LNCAP (cell line): Measurements from ENCODE around the gene ARHGAP15.

ENCODE experiments used
- TF ChIP-seq, protein P1 (sequence below): fragments of 450-650 bp; IDR thresholded peaks from 2 replicates; pipeline ENCODE4 v1.5.1; 2017; ENCODE audit warnings: mild to moderate bottlenecking

ARHGAP15 gene

DNA sequence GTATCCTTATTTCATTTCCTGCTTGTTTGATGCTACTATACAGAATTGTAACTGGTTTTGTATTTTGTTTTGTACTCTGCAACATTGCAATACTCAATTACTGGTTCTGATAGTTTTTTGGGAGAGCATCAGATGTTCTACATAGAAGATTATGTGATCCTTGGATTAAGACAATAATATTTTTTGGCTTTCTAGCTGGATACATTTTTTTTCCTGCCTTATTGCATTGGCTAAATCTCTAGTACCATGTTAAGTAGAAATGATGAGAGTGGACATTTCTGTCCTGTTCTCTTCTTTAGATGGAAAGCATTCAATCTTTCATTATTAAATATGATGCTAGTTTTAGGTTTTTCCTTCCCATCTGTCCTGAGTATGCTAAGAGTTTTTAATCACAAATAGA, 523.5 kb downstream of the ARHGAP15 start:
- TF ChIP-seq, protein P1, sequence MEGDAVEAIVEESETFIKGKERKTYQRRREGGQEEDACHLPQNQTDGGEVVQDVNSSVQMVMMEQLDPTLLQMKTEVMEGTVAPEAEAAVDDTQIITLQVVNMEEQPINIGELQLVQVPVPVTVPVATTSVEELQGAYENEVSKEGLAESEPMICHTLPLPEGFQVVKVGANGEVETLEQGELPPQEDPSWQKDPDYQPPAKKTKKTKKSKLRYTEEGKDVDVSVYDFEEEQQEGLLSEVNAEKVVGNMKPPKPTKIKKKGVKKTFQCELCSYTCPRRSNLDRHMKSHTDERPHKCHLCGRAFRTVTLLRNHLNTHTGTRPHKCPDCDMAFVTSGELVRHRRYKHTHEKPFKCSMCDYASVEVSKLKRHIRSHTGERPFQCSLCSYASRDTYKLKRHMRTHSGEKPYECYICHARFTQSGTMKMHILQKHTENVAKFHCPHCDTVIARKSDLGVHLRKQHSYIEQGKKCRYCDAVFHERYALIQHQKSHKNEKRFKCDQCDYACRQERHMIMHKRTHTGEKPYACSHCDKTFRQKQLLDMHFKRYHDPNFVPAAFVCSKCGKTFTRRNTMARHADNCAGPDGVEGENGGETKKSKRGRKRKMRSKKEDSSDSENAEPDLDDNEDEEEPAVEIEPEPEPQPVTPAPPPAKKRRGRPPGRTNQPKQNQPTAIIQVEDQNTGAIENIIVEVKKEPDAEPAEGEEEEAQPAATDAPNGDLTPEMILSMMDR = no peak

DNA sequence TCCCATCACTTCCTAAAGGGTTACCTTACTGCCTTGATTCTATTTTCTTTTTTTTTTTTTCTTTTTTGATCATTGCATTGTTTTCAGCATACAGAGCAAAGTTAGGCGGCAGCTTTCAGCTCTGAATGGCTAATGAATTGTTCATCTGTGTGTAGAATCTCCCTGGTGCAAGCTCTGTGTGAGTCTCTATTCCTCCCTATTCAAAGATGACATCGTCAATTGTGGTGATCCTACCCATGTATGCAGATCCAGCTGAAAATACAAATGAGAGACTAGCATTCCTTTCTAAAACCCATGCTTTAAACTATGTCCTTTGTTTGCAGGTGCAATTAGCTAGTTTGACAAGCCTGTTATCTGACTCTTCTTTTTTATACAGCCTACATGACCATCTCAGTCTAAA, 539.0 kb downstream of the ARHGAP15 start:
- TF ChIP-seq, protein P1 = no peak

DNA sequence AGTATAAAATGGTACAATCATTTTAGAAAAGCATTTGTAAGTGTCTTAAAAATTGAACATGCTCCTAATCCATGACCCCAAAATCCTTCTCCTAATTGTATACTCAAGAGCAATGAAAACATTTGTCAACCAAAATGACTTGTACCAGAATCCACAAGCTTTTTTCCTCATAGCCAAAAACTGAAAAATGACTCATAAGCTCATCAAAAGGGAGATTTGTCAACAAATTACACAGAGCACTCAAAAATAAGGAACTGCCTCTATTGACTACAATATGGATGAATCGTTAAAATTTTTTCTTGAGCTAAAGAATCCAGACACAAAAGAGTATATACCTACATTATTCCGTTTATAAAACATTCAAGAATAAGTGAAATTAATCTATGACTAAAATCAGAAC, 544.8 kb downstream of the ARHGAP15 start:
- TF ChIP-seq, protein P1 = no peak

DNA sequence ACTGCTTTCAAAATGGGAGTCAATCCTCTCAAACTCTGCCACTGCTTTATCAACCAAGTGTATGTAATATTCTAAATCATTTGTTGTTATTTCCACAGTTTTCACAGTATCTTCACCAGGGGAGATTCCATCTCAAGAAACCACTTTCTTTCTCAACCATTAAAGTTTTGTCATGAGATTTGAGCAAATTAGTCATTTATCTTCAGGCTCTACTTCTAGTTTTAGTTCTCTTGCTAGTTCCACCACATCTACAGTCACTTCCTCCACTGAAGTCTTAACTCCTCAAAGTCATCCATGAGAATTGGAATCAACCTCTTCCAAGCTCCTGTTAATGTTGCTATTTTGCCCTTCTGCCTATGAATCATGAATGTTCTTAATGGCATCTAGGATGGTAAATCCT, 545.8 kb downstream of the ARHGAP15 start:
- TF ChIP-seq, protein P1 = no peak

DNA sequence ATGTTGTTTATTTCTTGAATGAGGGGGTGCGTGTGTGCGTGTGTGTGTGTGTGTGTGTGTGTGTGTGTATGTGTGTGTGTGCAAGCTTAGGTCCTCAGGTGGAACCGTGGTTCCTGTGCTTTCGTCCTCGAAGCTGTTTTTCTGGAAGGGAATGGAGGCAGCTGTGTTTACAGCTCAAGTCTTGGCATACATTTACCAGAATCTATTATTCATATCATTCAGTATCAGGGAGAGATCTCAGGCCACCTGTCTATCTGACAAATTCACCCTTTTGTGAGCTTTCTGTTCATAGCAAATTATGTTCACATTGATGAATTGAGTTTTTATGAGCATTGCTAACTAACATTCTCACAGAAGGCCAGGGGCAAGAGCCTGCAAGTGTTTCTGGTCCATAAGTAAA, 550.4 kb downstream of the ARHGAP15 start:
- TF ChIP-seq, protein P1 = no peak

DNA sequence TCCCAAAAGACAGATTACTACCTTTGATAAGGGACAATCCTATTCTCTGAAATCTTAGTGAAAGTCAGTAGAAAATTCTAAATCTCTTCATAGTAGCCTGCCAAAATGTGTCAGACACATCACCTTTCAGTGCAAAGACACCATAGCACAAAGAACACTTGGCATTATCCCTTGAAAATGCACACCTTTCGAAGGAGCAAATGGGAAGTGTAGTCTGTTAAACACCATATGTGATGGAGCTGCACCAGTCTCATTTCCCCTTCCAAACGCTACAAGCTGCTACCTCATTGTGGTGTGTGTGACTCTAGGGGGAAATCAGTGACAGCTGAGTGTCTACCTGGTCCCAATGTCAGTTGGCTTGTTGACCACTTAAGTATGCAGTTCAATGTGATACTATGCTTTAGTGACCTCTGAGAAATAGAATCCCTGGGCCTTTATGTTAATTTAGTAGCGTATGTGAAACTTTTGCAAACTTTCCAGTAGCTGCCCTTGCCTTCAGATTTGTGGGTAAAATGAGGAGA, 551.7 kb downstream of the ARHGAP15 start:
- TF ChIP-seq, protein P1 = no peak

DNA sequence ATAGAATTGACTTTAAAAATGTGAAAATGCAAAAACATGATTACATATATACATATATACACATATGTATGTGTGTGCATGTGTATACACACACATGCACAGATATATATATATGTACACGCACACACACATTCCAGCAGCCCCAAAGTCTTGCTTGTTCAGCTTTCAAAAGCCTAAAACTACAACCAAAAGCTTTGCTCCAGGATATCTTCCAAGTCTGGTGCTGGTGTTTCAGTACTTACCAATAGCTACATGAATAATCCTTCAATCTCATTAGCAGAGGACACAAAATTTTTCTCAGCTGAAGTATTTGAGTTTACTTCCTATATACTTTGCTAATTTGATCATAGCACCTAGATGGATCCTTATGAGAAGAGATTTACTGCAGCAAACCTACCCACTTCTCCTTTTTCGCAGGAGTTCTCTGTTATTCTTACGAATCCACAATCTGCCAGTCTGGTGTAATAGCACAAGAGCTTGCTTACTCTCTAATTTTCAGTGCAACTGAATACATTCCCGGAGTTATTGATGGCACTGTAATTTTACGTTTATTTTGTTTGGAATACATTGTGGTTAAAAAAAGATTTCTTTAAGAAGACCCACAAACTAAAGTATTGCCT, 553.3 kb downstream of the ARHGAP15 start:
- TF ChIP-seq, protein P1 = no peak

DNA sequence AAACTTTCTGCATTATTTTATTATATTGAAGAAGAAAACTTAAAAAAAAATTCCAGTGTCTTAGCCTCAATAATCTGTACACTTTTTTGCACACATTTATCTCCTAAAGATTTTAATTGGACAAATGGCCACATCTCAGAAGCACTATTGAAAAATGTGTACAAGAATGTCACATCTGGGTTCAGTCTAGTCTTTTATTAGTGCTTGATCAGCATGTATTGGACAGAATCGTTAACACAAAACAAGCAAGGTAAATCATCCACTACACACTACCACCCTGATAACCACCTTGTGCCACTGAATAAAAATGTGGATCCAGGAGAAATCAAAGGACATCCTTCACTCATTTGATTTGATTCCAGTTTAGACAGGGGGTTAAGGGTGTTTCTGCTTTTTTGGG, 554.8 kb downstream of the ARHGAP15 start:
- TF ChIP-seq, protein P1 = no peak
